H9 (cell line): ENCODE measurements around the gene MAST2. TPM values are rescaled to one million over a fixed set of nuclear protein-coding genes. Genes with fewer than 3 reads are reported as not detected.

ENCODE experiments used
- DNase-seq: peaks from one replicate; pipeline ENCODE4 v3.0.0-alpha.2; 2017
- H2AFZ ChIP-seq: one replicate; pipeline ENCODE4 v1.6.1; 2013; ENCODE audit warnings: mild to moderate bottlenecking, low read length, control low read depth, moderate library complexity
- H2AK5ac ChIP-seq: 2 replicates; pipeline ENCODE4 v1.6.1; 2013; ENCODE audit warnings: low read length, control low read depth, mixed read lengths; ENCODE audit not compliant: insufficient read length
- H2BK120ac ChIP-seq: one replicate; pipeline ENCODE4 v1.6.1; 2013; ENCODE audit warnings: low read depth, mild to moderate bottlenecking, low read length, control low read depth, inconsistent platforms; ENCODE audit not compliant: poor library complexity, severe bottlenecking
- H2BK12ac ChIP-seq: 2 replicates; pipeline ENCODE4 v1.6.1; 2013; ENCODE audit warnings: low read length, control low read depth, mixed read lengths, low read depth; ENCODE audit not compliant: insufficient read length
- H2BK15ac ChIP-seq: 2 replicates; pipeline ENCODE4 v1.6.1; 2013; ENCODE audit warnings: low read depth, low read length, control low read depth
- H2BK20ac ChIP-seq: one replicate; pipeline ENCODE4 v1.6.1; 2013; ENCODE audit warnings: low read depth, mild to moderate bottlenecking, low read length, control low read depth, inconsistent platforms; ENCODE audit not compliant: poor library complexity, severe bottlenecking
- H2BK5ac ChIP-seq: 2 replicates; pipeline ENCODE4 v1.6.1; 2013; ENCODE audit warnings: low read length, control low read depth, mixed read lengths; ENCODE audit not compliant: insufficient read length
- H3K14ac ChIP-seq: 2 replicates; pipeline ENCODE4 v1.6.1; 2013; ENCODE audit warnings: low read length, control low read depth; ENCODE audit not compliant: insufficient read depth
- H3K18ac ChIP-seq: 2 replicates; pipeline ENCODE4 v1.6.1; 2013; ENCODE audit warnings: low read depth, mild to moderate bottlenecking, mixed read lengths, low read length, control low read depth; ENCODE audit not compliant: insufficient read length
- H3K23ac ChIP-seq: 2 replicates; pipeline ENCODE4 v1.6.1; 2013; ENCODE audit warnings: low read length, control low read depth, mixed read lengths, low read depth; ENCODE audit not compliant: insufficient read length
- H3K23me2 ChIP-seq: 2 replicates; pipeline ENCODE4 v1.6.1; 2013; ENCODE audit warnings: low read depth, mild to moderate bottlenecking, mixed read lengths, low read length, control low read depth; ENCODE audit not compliant: insufficient read length, poor library complexity, severe bottlenecking
- H3K27ac ChIP-seq: 2 replicates; pipeline ENCODE4 v1.5.1; 2013; ENCODE audit warnings: low read length, control low read depth, mixed read lengths, low read depth; ENCODE audit not compliant: insufficient read length
- H3K27me3 ChIP-seq: 2 replicates; pipeline ENCODE4 v1.6.1; 2013; ENCODE audit warnings: low read length, control low read depth, inconsistent platforms; ENCODE audit not compliant: insufficient read depth
- H3K4ac ChIP-seq: 2 replicates; pipeline ENCODE4 v1.6.1; 2013; ENCODE audit warnings: low read depth, mild to moderate bottlenecking, control low read depth, inconsistent platforms, low read length, moderate library complexity
- H3K4me1 ChIP-seq: 2 replicates; pipeline ENCODE4 v1.6.1; 2013; ENCODE audit warnings: low read length, control low read depth, inconsistent platforms; ENCODE audit not compliant: insufficient read depth
- H3K4me2 ChIP-seq: 2 replicates; pipeline ENCODE4 v1.6.1; 2013; ENCODE audit warnings: low read length, control low read depth, mixed read lengths; ENCODE audit not compliant: insufficient read length, insufficient read depth
- H3K56ac ChIP-seq: 2 replicates; pipeline ENCODE4 v1.6.1; 2013; ENCODE audit warnings: low read depth, mild to moderate bottlenecking, mixed read lengths, low read length, control low read depth; ENCODE audit not compliant: insufficient read length
- H3K79me1 ChIP-seq: 2 replicates; pipeline ENCODE4 v1.6.1; 2013; ENCODE audit warnings: low read depth, mild to moderate bottlenecking, moderate library complexity, low read length, control low read depth, inconsistent platforms; ENCODE audit not compliant: insufficient read depth, poor library complexity, severe bottlenecking
- H3K79me2 ChIP-seq: 2 replicates; pipeline ENCODE4 v1.6.1; 2013; ENCODE audit warnings: low read length, control low read depth, inconsistent platforms; ENCODE audit not compliant: insufficient read depth
- H3K9ac ChIP-seq: 2 replicates; pipeline ENCODE4 v1.6.1; 2013; ENCODE audit warnings: low read length, control low read depth, mixed read lengths; ENCODE audit not compliant: insufficient read length; ENCODE audit errors: extremely low read depth
- H3K9me3 ChIP-seq: one replicate; pipeline ENCODE4 v1.6.1; 2013; ENCODE audit warnings: low read depth, low read length, inconsistent platforms; ENCODE audit not compliant: control insufficient read depth
- H3T11ph ChIP-seq: one replicate; pipeline ENCODE4 v1.6.1; 2013; ENCODE audit warnings: mild to moderate bottlenecking, low read length, control low read depth, inconsistent platforms
- H4K20me1 ChIP-seq: one replicate; pipeline ENCODE4 v1.6.1; 2013; ENCODE audit not compliant: control insufficient read depth, insufficient read length, insufficient read depth
- H4K5ac ChIP-seq: 2 replicates; pipeline ENCODE4 v1.6.1; 2013; ENCODE audit warnings: low read depth, mild to moderate bottlenecking, mixed read lengths, low read length, control low read depth; ENCODE audit not compliant: insufficient read length
- H4K8ac ChIP-seq: replicated peaks from 2 replicates; pipeline ENCODE4 v1.6.1; 2013; ENCODE audit warnings: low read length, control low read depth, mixed read lengths, low read depth; ENCODE audit not compliant: insufficient read length
- H4K91ac ChIP-seq: 2 replicates; pipeline ENCODE4 v1.6.1; 2013; ENCODE audit warnings: low read depth, mild to moderate bottlenecking, moderate library complexity, mixed read lengths, low read length, control low read depth; ENCODE audit not compliant: insufficient read length
- H3K27ac Mint-ChIP-seq, 3 experiments: 2 replicates in 2 of 3; 3 replicates in 1 of 3; pipeline ENCODE4 v1.8.0; 2020 to 2021; ENCODE audit warnings: mixed read lengths in 3 of 3, mild to moderate bottlenecking in 1 of 3, moderate library complexity in 1 of 3
- H3K27me3 Mint-ChIP-seq: 2 replicates; pipeline ENCODE4 v1.8.0; 2021; ENCODE audit warnings: low read depth, mild to moderate bottlenecking, moderate library complexity, mixed read lengths
- H3K36me3 Mint-ChIP-seq, 3 experiments: 2 replicates in 2 of 3; 3 replicates in 1 of 3; pipeline ENCODE4 v1.8.0; 2020 to 2021; ENCODE audit warnings: low read depth in 3 of 3, mixed read lengths in 3 of 3; ENCODE audit not compliant: insufficient read depth in 1 of 3
- H3K4me1 Mint-ChIP-seq, 2 experiments: 2 replicates each; pipeline ENCODE4 v1.8.0; 2020; ENCODE audit warnings: mixed read lengths in 2 of 2
- H3K4me3 Mint-ChIP-seq, 2 experiments: 2 replicates in 1 of 2; 3 replicates in 1 of 2; pipeline ENCODE4 v1.8.0; 2020 to 2021; ENCODE audit warnings: mild to moderate bottlenecking in 2 of 2, mixed read lengths in 2 of 2, moderate library complexity in 1 of 2
- H3K9me3 Mint-ChIP-seq, 2 experiments: 2 replicates in 1 of 2; 3 replicates in 1 of 2; pipeline ENCODE4 v1.8.0; 2020; ENCODE audit warnings: mild to moderate bottlenecking in 2 of 2, mixed read lengths in 2 of 2, moderate library complexity in 1 of 2
- WGBS: extraction: QIAGEN DNeasy Blood & Tissue Kit; methylation state at CpG from one replicate; pipeline ENCODE4 v1.1.7; 2013; ENCODE audit warnings: missing lambda C conversion rate, low lambda C conversion rate, mixed read lengths; ENCODE audit not compliant: insufficient read length; ENCODE audit errors: extremely low coverage; 5-methylcytosine and 5-hydroxymethylcytosine counted together
- total RNA-seq: library from RNA; stranded (reverse); gene quantifications from 2 replicates; pipeline ENCODE4 v1.2.1, GENCODE V29; 2021
- TF ChIP-seq, protein P1 (sequence below): fragments of 200-600 bp; sonication (generic); conservative IDR thresholded peaks from 3 replicates; pipeline ENCODE4 v1.8.0; 2021; ENCODE audit warnings: antibody characterized with exemption, mild to moderate bottlenecking

MAST2 gene
- total RNA-seq, 1 experiment from 2014 or later, result 28.8 TPM

- Mint-ChIP-seq H3K36me3 (peaks cover 3 to 20% (median 16%) of the 10 kb centered on the region in 3 experiments; a peak in 6 of 7 replicates), H3K4me1 (peaks cover 17 to 19% of the 10 kb centered on the region in 2 experiments), H3K4me3 (no peak overlapping the region), H3K27ac (no peak overlapping the region; a peak in 1 of 7 replicates), H3K9me3 (no peaks in the 10 kb centered on the region), H3K27me3 (peaks cover 18% of the 10 kb centered on the region)
- Histone ChIP-seq H3K4me2 (no peak overlapping the region), H3K9me3 (no peaks in the 10 kb centered on the region), H3K27me3 (no peaks in the 10 kb centered on the region), H2BK20ac (no peak overlapping the region), H3K56ac (no peak overlapping the region), H3K4ac (no peak overlapping the region), H2BK5ac (no peak overlapping the region), H2BK120ac (no peak overlapping the region), H3K14ac (no peak overlapping the region), H3K4me1 (peaks cover 7% of the 10 kb centered on the region), H2BK15ac (no peak overlapping the region), H4K8ac (no peak overlapping the region), H2BK12ac (no peak overlapping the region), H3K23me2 (no peaks in the 10 kb centered on the region), H3K9ac (no peak overlapping the region), H4K5ac (no peak overlapping the region), H3K79me2 (no peaks in the 10 kb centered on the region), H3K18ac (no peak overlapping the region), H2AK5ac (no peak overlapping the region), H3K27ac (no peak overlapping the region), H3K23ac (no peak overlapping the region), H3T11ph (no peak overlapping the region), H4K20me1 (no peaks in the 10 kb centered on the region), H4K91ac (no peak overlapping the region), H2AFZ (no peak overlapping the region), H3K79me1 (no peaks in the 10 kb centered on the region)
- DNase-seq, result no peak
- WGBS, result no CpG with 5 or more reads among the region's 5 CpGs
- TF ChIP-seq, protein P1, sequence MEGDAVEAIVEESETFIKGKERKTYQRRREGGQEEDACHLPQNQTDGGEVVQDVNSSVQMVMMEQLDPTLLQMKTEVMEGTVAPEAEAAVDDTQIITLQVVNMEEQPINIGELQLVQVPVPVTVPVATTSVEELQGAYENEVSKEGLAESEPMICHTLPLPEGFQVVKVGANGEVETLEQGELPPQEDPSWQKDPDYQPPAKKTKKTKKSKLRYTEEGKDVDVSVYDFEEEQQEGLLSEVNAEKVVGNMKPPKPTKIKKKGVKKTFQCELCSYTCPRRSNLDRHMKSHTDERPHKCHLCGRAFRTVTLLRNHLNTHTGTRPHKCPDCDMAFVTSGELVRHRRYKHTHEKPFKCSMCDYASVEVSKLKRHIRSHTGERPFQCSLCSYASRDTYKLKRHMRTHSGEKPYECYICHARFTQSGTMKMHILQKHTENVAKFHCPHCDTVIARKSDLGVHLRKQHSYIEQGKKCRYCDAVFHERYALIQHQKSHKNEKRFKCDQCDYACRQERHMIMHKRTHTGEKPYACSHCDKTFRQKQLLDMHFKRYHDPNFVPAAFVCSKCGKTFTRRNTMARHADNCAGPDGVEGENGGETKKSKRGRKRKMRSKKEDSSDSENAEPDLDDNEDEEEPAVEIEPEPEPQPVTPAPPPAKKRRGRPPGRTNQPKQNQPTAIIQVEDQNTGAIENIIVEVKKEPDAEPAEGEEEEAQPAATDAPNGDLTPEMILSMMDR, result no peak
Measured at GRCh38 chr1:46044116-46044515, 240.7 kb downstream of the MAST2 start.
